OCI-LY3 (cell line): ENCODE results near the gene AMBRA1.

Source experiments
- EZH2phosphoT487 ChIP-seq: fragments of 200-600 bp; shearing (Covaris generic); IDR thresholded peaks from 2 replicates; pipeline ENCODE4 v1.6.1; 2018; ENCODE audit warnings: antibody characterized with exemption, mixed run types, low read depth
- TF ChIP-seq, protein P1 (sequence below): fragments of 200-600, 300-600 bp; sonication (generic); IDR thresholded peaks from 2 replicates; pipeline ENCODE4 v1.5.1; 2014; ENCODE audit warnings: antibody characterized with exemption, low read length, low read depth

DNA sequence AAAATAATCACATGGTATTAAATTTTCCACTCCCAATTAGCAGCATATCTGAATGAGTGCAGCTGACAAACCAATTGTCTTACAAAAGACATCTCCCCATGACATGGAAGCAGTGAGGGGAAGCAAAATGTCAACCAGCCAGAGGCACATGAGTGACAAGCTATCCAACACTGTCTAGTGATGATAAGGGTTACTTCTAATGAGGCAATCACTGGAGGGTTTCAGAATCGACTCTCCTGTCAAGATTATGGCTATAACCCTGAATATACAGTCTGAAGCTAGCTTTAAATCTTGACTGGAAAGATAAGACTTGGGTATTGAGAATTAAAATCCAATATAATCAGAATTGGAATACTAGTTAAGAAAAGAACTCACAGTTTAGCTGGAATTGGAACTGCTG, 50.3 kb downstream of the AMBRA1 start:
- TF ChIP-seq, protein P1, sequence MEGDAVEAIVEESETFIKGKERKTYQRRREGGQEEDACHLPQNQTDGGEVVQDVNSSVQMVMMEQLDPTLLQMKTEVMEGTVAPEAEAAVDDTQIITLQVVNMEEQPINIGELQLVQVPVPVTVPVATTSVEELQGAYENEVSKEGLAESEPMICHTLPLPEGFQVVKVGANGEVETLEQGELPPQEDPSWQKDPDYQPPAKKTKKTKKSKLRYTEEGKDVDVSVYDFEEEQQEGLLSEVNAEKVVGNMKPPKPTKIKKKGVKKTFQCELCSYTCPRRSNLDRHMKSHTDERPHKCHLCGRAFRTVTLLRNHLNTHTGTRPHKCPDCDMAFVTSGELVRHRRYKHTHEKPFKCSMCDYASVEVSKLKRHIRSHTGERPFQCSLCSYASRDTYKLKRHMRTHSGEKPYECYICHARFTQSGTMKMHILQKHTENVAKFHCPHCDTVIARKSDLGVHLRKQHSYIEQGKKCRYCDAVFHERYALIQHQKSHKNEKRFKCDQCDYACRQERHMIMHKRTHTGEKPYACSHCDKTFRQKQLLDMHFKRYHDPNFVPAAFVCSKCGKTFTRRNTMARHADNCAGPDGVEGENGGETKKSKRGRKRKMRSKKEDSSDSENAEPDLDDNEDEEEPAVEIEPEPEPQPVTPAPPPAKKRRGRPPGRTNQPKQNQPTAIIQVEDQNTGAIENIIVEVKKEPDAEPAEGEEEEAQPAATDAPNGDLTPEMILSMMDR, result no peak
- TF ChIP-seq EZH2phosphoT487, result no peak
